Left ventricle myocardium inferior (tissue), 1 donor: ENCODE measurements around the gene SCLY. TPM values are rescaled to one million over a fixed set of nuclear protein-coding genes. Genes with fewer than 3 reads are reported as not detected.
A peak's percentile ranks its signal among the peaks of the same experiment; 100 is the strongest.
"Not testable (repeated sequence)": the region's sequence is repeated elsewhere in the genome, so short reads cannot be mapped to it uniquely, and the experiment has no call there.

Experiments
- DNase-seq: peaks from one replicate; pipeline ENCODE4 v3.0.0-alpha.2; 2020
- H3K27ac ChIP-seq: fragments of 200-600 bp; replicated peaks from 2 replicates; pipeline ENCODE4 v1.8.0; 2021
- H3K27me3 ChIP-seq: fragments of 200-600 bp; 2 replicates; pipeline ENCODE4 v1.8.0; 2021; ENCODE audit warnings: low read depth
- H3K36me3 ChIP-seq: fragments of 200-600 bp; 2 replicates; pipeline ENCODE4 v1.8.0; 2021
- H3K4me1 ChIP-seq: fragments of 200-600 bp; 2 replicates; pipeline ENCODE4 v1.8.0; 2021
- H3K4me3 ChIP-seq: fragments of 200-600 bp; 2 replicates; pipeline ENCODE4 v1.8.0; 2021; ENCODE audit warnings: mild to moderate bottlenecking, moderate library complexity
- H3K9me3 ChIP-seq: fragments of 200-600 bp; replicated peaks from 2 replicates; pipeline ENCODE4 v1.8.0; 2021
- CTCF ChIP-seq: fragments of 200-600 bp; IDR thresholded peaks from 2 replicates; pipeline ENCODE4 v1.8.0; 2021; ENCODE audit warnings: antibody characterized with exemption, mild to moderate bottlenecking, borderline replicate concordance
- intact Hi-C: fragments of 100-400 bp; cut with micrococcal nuclease; formaldehyde crosslinking; loops from one replicate; pipeline ENCODE4 v1.11.0; 2022
- total RNA-seq: library from RNA; stranded (reverse); fragmentation: NEBNext Ultra II Directional; extraction: Animal tissue kit (Norgen Biotek cat#: 25700); gene quantifications from one replicate; pipeline ENCODE4 v1.2.1, GENCODE V29; 2021
- donor health status: DM: no; HTN: yes; CAD: no; lungs with severe emphysema.

SCLY gene
- total RNA-seq, 1 donor from 2014 or later = 10.9 TPM

GRCh38 chr2:238061315-238062202 lies 758 bp downstream of the SCLY start:
- Histone ChIP-seq H3K4me1 (peaks cover 31% of the 10 kb centered on the region), H3K27ac (peak overlapping the region; percentile 90), H3K36me3 (peaks cover 22% of the 10 kb centered on the region), H3K4me3 (peak overlapping the region; percentile 99), H3K27me3 (no peaks in the 10 kb centered on the region), H3K9me3 (no peaks in the 10 kb centered on the region)
- intact Hi-C loops = no loop called here
- no peak for TF ChIP-seq CTCF
- DNase-seq = peak; percentile 19

DNA sequence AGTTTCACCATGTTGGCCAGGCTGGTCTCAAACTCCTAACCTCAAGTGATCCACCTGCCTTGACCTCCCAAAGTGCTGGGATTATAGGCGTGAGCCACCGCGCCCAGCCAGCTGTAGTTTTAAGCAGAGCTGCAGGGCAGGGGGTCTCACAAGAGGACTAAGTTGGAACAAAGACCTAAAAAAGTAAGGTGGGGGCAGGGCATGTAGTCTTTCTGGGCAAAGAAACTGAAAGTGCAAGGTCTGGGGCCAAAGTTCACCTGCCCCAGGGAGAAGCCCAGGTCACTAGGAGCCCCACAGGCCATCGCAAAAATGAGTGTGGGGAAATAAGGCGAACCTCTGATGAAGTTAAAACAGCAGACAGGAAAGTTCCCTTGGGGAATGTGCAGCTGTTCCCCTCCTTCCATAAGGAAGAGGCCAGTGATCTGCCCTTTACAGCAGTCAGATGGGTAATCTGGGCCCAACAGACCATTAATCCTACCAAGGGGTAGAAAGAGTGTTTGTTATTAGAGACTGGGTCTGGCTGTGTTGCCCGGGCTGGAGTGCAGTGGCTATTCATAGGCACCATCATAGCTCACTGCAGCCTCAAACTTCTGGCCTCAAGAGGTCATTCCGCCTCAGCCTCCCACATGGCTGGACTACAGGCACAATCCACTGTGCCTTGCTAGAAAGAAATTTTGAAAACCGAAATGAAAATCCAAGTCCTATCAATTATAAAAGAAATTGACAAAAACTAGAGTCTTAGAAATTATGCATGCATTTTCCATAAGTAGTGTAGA lies 2.8 kb downstream of the SCLY start:
- TF ChIP-seq CTCF = no peak
- peaks cover 40% of the 10 kb centered on the region for H3K36me3 ChIP-seq
- no peak overlapping the region for H3K27ac ChIP-seq
- no peak for DNase-seq
- no peak overlapping the region for H3K4me3 ChIP-seq
- H3K27me3 ChIP-seq = no peaks in the 10 kb centered on the region
- intact Hi-C loops = no loop called here
- peaks cover 31% of the 10 kb centered on the region for H3K4me1 ChIP-seq
- H3K9me3 ChIP-seq = no peaks in the 10 kb centered on the region

DNA sequence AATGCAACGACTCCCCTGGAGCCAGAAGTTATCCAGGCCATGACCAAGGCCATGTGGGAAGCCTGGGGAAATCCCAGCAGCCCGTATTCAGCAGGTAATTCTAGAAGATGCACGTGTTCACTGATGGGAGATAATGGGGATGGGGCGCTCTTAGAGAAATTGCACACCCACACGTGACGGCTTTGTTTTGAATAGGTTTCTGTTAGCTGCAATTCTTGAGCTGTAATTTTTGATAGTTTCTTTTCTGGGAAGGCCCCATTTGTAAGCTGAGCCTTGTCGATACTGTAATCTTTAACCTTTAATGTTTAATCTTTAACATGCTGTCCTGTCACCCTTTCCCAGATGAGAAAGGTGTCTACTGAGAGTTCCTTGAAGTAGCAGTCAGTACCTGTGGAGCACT lies 3.6 kb downstream of the SCLY start:
- TF ChIP-seq CTCF = no peak
- Histone ChIP-seq H3K27me3 (no peaks in the 10 kb centered on the region), H3K36me3 (peaks cover 46% of the 10 kb centered on the region), H3K9me3 (no peaks in the 10 kb centered on the region), H3K4me3 (no peak overlapping the region), H3K27ac (no peak overlapping the region), H3K4me1 (peaks cover 27% of the 10 kb centered on the region)
- no peak for DNase-seq
- intact Hi-C loops = no loop called here

- TF ChIP-seq CTCF = no peak
- Histone ChIP-seq H3K27me3 (no peaks in the 10 kb centered on the region), H3K36me3 (peaks cover 55% of the 10 kb centered on the region), H3K9me3 (no peaks in the 10 kb centered on the region), H3K27ac (no peak overlapping the region), H3K4me3 (no peak overlapping the region), H3K4me1 (peaks cover 18% of the 10 kb centered on the region)
- intact Hi-C loops = no loop called here
- DNase-seq = no peak
Measured at GRCh38 chr2:238065071-238065846, 4.5 kb downstream of the SCLY start.

DNA sequence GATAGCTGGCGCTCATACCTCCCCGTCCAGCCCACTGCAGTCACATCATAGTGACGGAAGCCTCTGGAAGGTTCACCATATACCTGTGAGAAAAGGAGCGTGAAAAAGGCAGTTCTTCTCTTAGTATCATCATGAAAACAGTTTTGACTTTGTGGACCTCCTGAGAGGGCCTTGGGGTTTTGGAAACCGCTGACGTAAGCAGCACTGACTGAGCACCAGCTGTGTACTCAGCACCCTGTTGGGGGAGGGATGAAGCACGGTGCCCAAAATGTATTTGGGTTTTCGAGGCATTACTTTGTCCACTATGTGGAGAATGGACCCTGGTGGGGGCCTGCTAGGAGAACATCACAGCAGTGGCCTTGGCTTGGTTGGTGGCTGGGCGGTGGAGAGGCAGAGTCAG lies 5.4 kb downstream of the SCLY start:
- Histone ChIP-seq H3K36me3 (peaks cover 62% of the 10 kb centered on the region), H3K27ac (no peak overlapping the region), H3K27me3 (no peaks in the 10 kb centered on the region), H3K9me3 (no peaks in the 10 kb centered on the region), H3K4me1 (peaks cover 12% of the 10 kb centered on the region), H3K4me3 (no peak overlapping the region)
- intact Hi-C loops = no loop called here
- TF ChIP-seq CTCF = no peak
- no peak for DNase-seq

DNA sequence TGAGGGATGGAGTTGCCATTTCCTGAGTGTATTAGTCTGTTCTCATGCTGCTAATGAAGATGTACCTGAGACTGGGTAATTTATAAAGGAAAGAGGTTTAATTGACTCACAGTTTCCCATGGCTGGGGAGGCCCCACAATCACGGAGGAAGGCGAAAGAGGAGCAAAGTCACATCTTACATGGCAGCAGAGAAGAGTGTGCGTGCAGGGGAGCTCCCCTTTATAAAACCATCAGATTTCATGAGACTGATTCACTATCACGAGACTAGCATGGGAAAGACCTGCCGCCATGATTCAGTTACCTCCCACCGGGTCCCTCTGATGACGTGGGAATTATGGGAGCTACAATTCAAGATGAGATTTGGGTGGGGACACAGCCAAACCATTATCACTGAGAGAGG lies 5.9 kb downstream of the SCLY start:
- H3K27me3 ChIP-seq, DNase-seq, H3K4me3 ChIP-seq, H3K4me1 ChIP-seq, intact Hi-C loops, H3K9me3 ChIP-seq, H3K27ac ChIP-seq: not testable (repeated sequence)
- peaks cover 67% of the 10 kb centered on the region for H3K36me3 ChIP-seq
